OCI-LY3 (cell line): ENCODE results near the gene NNMT.

ENCODE experiments used
- H2AFZ ChIP-seq: fragments of 200-600, 300-600 bp; shearing (Covaris generic); 2 replicates; pipeline ENCODE4 v1.6.0; 2014; ENCODE audit warnings: antibody characterized with exemption, low read depth, low read length
- H3K27ac ChIP-seq: fragments of 200-600, 300-600 bp; sonication (generic); 2 replicates; pipeline ENCODE4 v1.5.1; 2014; ENCODE audit warnings: mild to moderate bottlenecking, low read length, moderate library complexity, mixed read lengths
- H3K27me3 ChIP-seq: fragments of 200-600, 300-600 bp; sonication (generic); 2 replicates; pipeline ENCODE4 v1.6.1; 2014; ENCODE audit warnings: low read depth, low read length, mixed read lengths
- H3K36me3 ChIP-seq: fragments of 200-600, 300-600 bp; sonication (generic); replicated peaks from 2 replicates; pipeline ENCODE3; 2014; ENCODE audit warnings: low read depth, low read length, mixed read lengths
- H3K4me1 ChIP-seq: fragments of 300-600, 200-600 bp; sonication (generic); 2 replicates; pipeline ENCODE4 v1.6.1; 2014; ENCODE audit warnings: low read length, mixed read lengths
- H3K4me2 ChIP-seq: fragments of 200-600, 300-600 bp; sonication (generic); 2 replicates; pipeline ENCODE4 v1.6.1; 2014; ENCODE audit warnings: low read length, mixed read lengths
- H3K4me3 ChIP-seq: fragments of 300-600, 200-600 bp; sonication (generic); 2 replicates; pipeline ENCODE4 v1.5.1; 2014; ENCODE audit warnings: antibody characterized with exemption, mild to moderate bottlenecking, low read length, moderate library complexity
- H3K79me2 ChIP-seq: fragments of 300-600, 200-600 bp; shearing (Covaris generic); 2 replicates; pipeline ENCODE4 v1.6.1; 2014; ENCODE audit warnings: mild to moderate bottlenecking, low read length, mixed read lengths
- H3K9ac ChIP-seq: fragments of 300-600, 200-600 bp; shearing (Covaris generic); 2 replicates; pipeline ENCODE4 v1.6.0; 2014; ENCODE audit warnings: mild to moderate bottlenecking, low read length, moderate library complexity
- H3K9me3 ChIP-seq: fragments of 200-600, 300-600 bp; shearing (Covaris generic); 2 replicates; pipeline ENCODE4 v1.6.1; 2014; ENCODE audit warnings: low read length, mixed read lengths; ENCODE audit not compliant: insufficient read depth
- H4K20me1 ChIP-seq: fragments of 200-600, 300-600 bp; sonication (generic); 2 replicates; pipeline ENCODE4 v1.6.1; 2016; ENCODE audit warnings: low read length, mixed read lengths; ENCODE audit not compliant: insufficient read depth
- EZH2phosphoT487 ChIP-seq: fragments of 200-600 bp; shearing (Covaris generic); IDR thresholded peaks from 2 replicates; pipeline ENCODE4 v1.6.1; 2018; ENCODE audit warnings: antibody characterized with exemption, mixed run types, low read depth
- TF ChIP-seq, protein P1 (sequence below): fragments of 200-600, 300-600 bp; sonication (generic); IDR thresholded peaks from 2 replicates; pipeline ENCODE4 v1.5.1; 2014; ENCODE audit warnings: antibody characterized with exemption, low read length, low read depth

NNMT gene

GRCh38 chr11:114277637-114278341, 18.4 kb upstream of the NNMT start:
- H3K79me2 ChIP-seq: no peaks in the 10 kb centered on the region
- no peaks in the 10 kb centered on the region for H3K36me3 ChIP-seq
- H3K27me3 ChIP-seq: peaks cover 65% of the 10 kb centered on the region
- no peak overlapping the region for H3K27ac ChIP-seq
- H3K4me1 ChIP-seq: no peaks in the 10 kb centered on the region
- H4K20me1 ChIP-seq: no peaks in the 10 kb centered on the region
- H3K4me2 ChIP-seq: no peak overlapping the region
- H2AFZ ChIP-seq: no peak overlapping the region
- TF ChIP-seq, protein P1, sequence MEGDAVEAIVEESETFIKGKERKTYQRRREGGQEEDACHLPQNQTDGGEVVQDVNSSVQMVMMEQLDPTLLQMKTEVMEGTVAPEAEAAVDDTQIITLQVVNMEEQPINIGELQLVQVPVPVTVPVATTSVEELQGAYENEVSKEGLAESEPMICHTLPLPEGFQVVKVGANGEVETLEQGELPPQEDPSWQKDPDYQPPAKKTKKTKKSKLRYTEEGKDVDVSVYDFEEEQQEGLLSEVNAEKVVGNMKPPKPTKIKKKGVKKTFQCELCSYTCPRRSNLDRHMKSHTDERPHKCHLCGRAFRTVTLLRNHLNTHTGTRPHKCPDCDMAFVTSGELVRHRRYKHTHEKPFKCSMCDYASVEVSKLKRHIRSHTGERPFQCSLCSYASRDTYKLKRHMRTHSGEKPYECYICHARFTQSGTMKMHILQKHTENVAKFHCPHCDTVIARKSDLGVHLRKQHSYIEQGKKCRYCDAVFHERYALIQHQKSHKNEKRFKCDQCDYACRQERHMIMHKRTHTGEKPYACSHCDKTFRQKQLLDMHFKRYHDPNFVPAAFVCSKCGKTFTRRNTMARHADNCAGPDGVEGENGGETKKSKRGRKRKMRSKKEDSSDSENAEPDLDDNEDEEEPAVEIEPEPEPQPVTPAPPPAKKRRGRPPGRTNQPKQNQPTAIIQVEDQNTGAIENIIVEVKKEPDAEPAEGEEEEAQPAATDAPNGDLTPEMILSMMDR: no peak
- TF ChIP-seq EZH2phosphoT487: no peak
- H3K9me3 ChIP-seq: no peaks in the 10 kb centered on the region
- no peak overlapping the region for H3K9ac ChIP-seq
- H3K4me3 ChIP-seq: no peak overlapping the region

DNA sequence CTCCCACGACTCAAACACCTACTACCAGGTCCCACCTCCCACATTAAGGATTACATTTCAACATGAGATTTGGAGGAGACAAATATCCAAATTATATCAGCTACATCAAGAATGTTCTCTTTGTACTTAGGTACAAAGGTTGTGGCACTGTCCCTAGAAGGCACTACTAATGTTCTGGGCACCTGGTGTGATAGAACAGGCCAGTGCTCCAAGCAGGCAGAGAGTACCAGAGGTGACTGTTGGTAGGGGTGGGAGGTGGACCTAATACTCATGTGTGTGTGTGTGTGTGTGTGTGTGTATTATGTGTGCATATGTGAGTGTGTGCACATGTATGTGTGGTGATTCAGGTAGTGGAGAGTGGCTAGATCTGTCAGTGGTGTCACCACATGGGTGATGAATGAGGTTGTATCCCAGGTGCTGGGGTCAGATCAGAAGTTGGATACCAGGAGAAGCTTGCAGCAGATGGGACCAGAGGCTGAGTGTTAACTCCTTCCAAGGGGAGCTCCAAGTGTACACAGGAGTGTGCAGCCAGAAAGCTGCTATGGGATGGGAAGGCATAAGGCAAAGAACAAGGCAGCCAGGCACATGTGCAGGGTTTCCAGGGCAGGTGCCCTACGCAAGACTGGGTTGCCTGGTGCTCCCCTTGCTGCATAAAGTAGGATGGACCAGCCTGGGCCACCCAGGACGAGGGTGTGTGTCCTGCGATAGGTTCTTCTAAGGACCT, 17.7 kb upstream of the NNMT start:
- no peaks in the 10 kb centered on the region for H3K4me1 ChIP-seq
- H3K4me3 ChIP-seq: no peak overlapping the region
- no peak overlapping the region for H3K4me2 ChIP-seq
- H4K20me1 ChIP-seq: no peaks in the 10 kb centered on the region
- H3K27me3 ChIP-seq: peaks cover 62% of the 10 kb centered on the region
- TF ChIP-seq, protein P1: no peak
- TF ChIP-seq EZH2phosphoT487: no peak
- no peak overlapping the region for H2AFZ ChIP-seq
- no peak overlapping the region for H3K27ac ChIP-seq
- no peaks in the 10 kb centered on the region for H3K9me3 ChIP-seq
- no peaks in the 10 kb centered on the region for H3K79me2 ChIP-seq
- H3K9ac ChIP-seq: no peak overlapping the region
- no peaks in the 10 kb centered on the region for H3K36me3 ChIP-seq

GRCh38 chr11:114279792-114280546, 16.2 kb upstream of the NNMT start:
- no peaks in the 10 kb centered on the region for H3K9me3 ChIP-seq
- no peaks in the 10 kb centered on the region for H3K36me3 ChIP-seq
- TF ChIP-seq, protein P1: no peak
- no peak for TF ChIP-seq EZH2phosphoT487
- H3K27ac ChIP-seq: no peak overlapping the region
- H2AFZ ChIP-seq: no peak overlapping the region
- H3K9ac ChIP-seq: no peak overlapping the region
- H3K27me3 ChIP-seq: peaks cover 52% of the 10 kb centered on the region
- H3K4me2 ChIP-seq: no peak overlapping the region
- no peak overlapping the region for H3K4me3 ChIP-seq
- H4K20me1 ChIP-seq: no peaks in the 10 kb centered on the region
- H3K4me1 ChIP-seq: no peaks in the 10 kb centered on the region
- no peaks in the 10 kb centered on the region for H3K79me2 ChIP-seq

DNA sequence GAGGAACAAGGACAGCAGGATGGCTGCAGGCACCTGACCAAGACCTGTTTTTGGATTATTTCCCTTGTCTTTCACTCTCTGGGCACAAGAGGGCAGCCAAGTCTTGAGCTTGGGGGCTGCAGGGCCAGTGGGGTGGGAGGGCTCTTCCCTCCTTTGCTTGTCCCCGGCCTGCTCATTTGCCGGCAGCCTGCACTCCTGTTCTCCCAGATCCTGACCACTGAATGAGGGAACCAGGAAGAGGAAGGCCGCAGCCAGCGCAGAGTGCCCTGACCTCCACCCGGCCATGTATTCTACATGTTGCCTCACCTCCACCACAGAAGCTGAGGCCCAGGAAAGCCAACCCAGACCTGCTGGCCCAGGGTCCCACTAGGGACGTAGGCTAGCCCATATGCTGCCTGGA, 15.5 kb upstream of the NNMT start:
- H3K9me3 ChIP-seq: no peaks in the 10 kb centered on the region
- no peaks in the 10 kb centered on the region for H3K4me1 ChIP-seq
- no peak overlapping the region for H3K4me2 ChIP-seq
- no peaks in the 10 kb centered on the region for H3K79me2 ChIP-seq
- no peak overlapping the region for H3K9ac ChIP-seq
- no peak overlapping the region for H2AFZ ChIP-seq
- H3K27me3 ChIP-seq: peaks cover 44% of the 10 kb centered on the region
- H3K4me3 ChIP-seq: no peak overlapping the region
- H3K27ac ChIP-seq: no peak overlapping the region
- H3K36me3 ChIP-seq: no peaks in the 10 kb centered on the region
- TF ChIP-seq, protein P1: peak; percentile 70
- TF ChIP-seq EZH2phosphoT487: no peak
- no peaks in the 10 kb centered on the region for H4K20me1 ChIP-seq
